ENCODE data around the gene MCRIP2. TPM values are rescaled to one million over a fixed set of nuclear protein-coding genes. Genes with fewer than 3 reads are reported as not detected.

The MCRIP2 gene
- total RNA-seq, 2 experiments from 2014 or later = 35.4 to 43.0 TPM

DNA sequence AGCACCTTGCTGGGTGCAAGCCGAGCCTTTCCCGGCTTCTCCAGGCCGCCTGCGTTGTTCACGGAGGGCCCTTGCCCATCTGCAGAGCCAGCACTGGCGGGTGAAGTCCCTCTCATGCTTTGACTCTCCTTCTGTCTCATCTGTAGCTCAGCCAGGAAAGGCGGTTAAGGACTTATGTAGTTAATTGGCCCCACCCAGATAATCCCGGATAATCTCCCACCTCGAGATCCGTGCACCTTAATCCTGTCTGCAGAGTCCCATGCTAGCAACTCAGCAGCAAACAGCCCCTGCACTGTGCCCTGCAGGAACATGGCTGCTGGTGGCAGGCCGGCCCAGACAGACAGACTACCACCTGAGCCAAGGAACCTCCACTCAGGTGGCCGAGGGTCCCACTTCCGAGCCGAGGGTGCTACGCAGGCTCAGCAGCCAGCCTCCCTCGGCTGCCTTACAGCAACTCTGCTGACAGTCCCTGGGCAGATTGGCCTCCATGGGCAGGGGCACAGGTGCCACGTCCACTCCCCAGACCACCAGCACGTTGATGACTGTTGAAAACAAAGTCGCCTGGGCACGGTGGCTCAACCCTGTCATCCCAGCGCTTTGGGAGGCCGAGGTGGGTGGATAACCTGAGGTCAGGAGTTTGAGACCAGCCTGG is 34.8 kb upstream of the MCRIP2 start:
- peaks cover 6% of the 10 kb centered on the region for H3K4me1 Mint-ChIP-seq
- no peaks in the 10 kb centered on the region for H3K27me3 Mint-ChIP-seq
- no peak for ATAC-seq (ENCODE audit: low read depth)
- no peak overlapping the region for H3K27ac Mint-ChIP-seq
- no peaks in the 10 kb centered on the region for H3K9me3 Mint-ChIP-seq
- DNase-seq = no peak
- no peak overlapping the region for H3K4me3 Mint-ChIP-seq
- peaks cover 5% of the 10 kb centered on the region for H3K36me3 Mint-ChIP-seq
- POLR2A ChIA-PET = no interaction called here

DNA sequence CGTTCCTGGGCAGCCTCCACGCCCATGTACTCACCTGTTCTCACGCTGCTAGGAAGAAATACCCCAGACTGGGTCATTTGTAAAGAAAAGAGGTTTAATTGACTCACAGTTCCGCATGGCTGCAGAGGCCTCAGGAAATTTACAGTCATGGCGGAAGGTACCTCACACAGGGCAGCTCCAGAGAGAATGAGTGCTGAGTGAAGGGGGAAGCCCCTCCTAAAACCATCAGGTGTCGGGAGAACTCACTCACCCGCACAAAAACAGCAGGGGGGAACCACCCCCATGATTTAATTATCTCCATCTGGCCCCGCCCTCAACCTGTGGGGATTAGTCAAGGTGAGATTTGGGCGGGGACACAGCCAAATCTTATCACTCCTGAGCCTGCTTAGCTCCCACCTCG is 33.6 kb upstream of the MCRIP2 start:
- no peak for ATAC-seq (ENCODE audit: low read depth)
- H3K27ac Mint-ChIP-seq = no peak overlapping the region

DNA sequence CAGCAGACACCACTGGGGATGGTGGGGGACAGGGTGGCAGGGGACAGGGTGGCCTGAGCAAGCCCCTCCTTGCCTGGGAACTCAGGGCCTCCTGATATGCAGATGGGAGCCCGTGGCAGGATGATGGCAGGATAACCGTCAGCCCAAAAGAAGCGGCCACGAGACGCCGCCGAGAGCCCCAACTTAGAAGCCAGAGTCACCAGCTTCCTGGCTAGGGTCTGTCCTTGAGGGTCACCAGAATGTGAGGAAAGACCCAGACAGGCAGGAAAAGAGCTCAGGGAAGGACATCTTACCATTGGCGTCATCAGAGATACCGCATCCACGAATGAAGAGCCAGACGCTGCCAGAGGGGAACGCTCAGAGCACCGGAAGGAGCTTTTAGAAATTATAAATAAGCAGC is 32.3 kb upstream of the MCRIP2 start:
- POLR2A ChIA-PET = no interaction called here
- Mint-ChIP-seq H3K4me3 (no peak overlapping the region), H3K27me3 (no peaks in the 10 kb centered on the region), H3K27ac (no peak overlapping the region), H3K9me3 (peaks cover 2% of the 10 kb centered on the region), H3K4me1 (peaks cover 3% of the 10 kb centered on the region), H3K36me3 (peaks cover 5% of the 10 kb centered on the region)
- ATAC-seq (ENCODE audit: low read depth) = no peak
- no peak for DNase-seq

More for the DNA sequence above, 33.6 kb upstream of the MCRIP2 start:
- Mint-ChIP-seq H3K4me3 (no peak overlapping the region), H3K27me3 (no peaks in the 10 kb centered on the region), H3K9me3 (no peaks in the 10 kb centered on the region), H3K36me3 (peaks cover 5% of the 10 kb centered on the region), H3K4me1 (peaks cover 3% of the 10 kb centered on the region)
- POLR2A ChIA-PET = no interaction called here
- DNase-seq = no peak

DNA sequence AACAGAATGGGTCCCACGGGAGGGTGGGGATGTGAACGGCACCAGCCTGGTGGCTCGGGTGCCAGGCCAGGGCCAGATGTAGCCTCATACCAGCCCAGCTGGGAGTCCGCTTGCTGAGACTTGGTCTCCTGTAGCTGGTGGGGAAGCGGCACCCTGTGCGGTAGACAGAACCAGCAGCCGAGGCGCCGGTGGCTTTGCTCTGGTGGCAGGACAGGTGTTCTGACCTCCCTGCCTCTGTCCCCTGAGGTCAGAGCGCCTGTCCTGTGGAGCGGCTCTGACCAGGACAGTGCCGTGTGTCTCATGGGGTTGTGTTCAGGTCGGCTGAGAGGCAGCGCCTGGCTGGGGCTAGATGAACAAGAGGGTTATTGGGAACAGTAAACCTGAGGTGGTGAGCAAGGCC is 31.6 kb upstream of the MCRIP2 start:
- DNase-seq (no peak), ATAC-seq (ENCODE audit: low read depth) (no peak)
- H3K4me3 Mint-ChIP-seq = no peak overlapping the region
- peaks cover 7% of the 10 kb centered on the region for H3K36me3 Mint-ChIP-seq
- H3K9me3 Mint-ChIP-seq = peaks cover 2% of the 10 kb centered on the region
- no peaks in the 10 kb centered on the region for H3K27me3 Mint-ChIP-seq
- H3K4me1 Mint-ChIP-seq = peaks cover 3% of the 10 kb centered on the region
- POLR2A ChIA-PET = no interaction called here
- H3K27ac Mint-ChIP-seq = no peak overlapping the region

DNA sequence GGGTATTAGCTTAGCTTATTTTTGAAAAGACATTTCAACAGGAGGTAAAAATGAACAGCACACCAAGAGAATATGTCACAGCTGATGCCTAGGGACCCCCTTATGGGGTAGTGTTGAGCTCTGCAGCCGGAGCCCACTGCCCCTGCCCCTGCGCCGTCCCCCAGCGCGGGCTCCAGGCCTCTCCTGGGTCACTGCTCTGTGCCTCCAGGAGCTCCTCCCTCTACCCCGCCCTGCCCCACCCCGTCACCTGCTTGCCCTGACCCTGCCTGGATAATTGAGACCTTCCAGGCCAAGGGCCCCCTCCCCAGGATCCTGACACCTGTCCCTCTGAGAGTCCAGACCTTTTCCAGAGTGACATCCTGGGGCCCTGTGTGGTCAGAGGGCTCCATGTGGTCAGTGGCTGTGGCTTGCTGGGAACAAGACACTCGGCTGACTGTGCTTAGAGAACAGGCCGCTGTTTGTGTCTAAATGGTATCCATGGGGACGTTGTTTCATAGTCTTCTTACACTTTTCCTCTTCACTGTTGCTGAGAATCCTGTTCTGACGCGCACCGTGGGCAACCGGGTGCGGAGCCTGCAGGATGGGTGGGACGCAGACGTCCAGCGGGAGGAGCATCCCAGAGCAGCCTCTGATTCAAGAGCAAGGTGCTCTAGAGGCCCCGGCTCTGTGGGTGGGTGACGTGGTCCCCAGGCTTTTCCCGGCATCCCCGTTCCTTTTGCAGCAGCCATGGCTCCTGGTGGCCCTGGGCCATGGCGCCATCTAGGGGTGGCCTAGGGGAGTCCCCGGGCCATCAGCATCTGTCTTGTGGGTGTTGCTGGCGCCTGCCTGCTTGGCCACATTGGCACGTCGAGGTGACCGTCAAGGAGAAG is 30.9 kb upstream of the MCRIP2 start:
- Mint-ChIP-seq H3K9me3 (peaks cover 2% of the 10 kb centered on the region), H3K36me3 (peaks cover 3% of the 10 kb centered on the region), H3K4me3 (no peak overlapping the region), H3K27me3 (no peaks in the 10 kb centered on the region), H3K27ac (no peak overlapping the region), H3K4me1 (peaks cover 3% of the 10 kb centered on the region)
- peak; percentile 56 for DNase-seq
- ATAC-seq (ENCODE audit: low read depth) = no peak
- POLR2A ChIA-PET = no interaction called here

DNA sequence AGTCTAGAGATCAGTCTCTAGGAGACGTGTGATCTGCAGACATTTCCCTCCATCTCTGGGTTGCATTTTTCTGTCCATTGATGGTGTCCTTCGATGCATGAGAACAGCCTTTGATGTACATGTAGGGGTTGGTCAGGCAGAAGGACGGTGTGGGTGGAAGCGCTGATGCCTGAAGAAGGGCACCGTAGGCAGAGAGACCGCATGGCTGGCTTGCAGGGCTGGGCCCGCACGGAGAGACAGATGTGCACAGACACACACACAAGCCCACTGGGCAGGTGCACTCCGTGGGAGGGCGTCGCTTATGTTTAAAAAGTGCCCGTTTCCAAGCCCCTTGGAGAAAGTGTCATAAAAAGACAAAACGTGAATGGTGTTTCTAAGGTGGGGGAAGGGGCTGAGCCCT is 26.5 kb upstream of the MCRIP2 start:
- POLR2A ChIA-PET = no interaction called here
- peaks cover 3% of the 10 kb centered on the region for H3K4me1 Mint-ChIP-seq
- ATAC-seq (ENCODE audit: low read depth) (no peak), DNase-seq (no peak)
- H3K9me3 Mint-ChIP-seq = peaks cover 2% of the 10 kb centered on the region
- no peaks in the 10 kb centered on the region for H3K27me3 Mint-ChIP-seq
- H3K27ac Mint-ChIP-seq = no peak overlapping the region
- H3K36me3 Mint-ChIP-seq = peaks cover 3% of the 10 kb centered on the region
- no peak overlapping the region for H3K4me3 Mint-ChIP-seq

DNA sequence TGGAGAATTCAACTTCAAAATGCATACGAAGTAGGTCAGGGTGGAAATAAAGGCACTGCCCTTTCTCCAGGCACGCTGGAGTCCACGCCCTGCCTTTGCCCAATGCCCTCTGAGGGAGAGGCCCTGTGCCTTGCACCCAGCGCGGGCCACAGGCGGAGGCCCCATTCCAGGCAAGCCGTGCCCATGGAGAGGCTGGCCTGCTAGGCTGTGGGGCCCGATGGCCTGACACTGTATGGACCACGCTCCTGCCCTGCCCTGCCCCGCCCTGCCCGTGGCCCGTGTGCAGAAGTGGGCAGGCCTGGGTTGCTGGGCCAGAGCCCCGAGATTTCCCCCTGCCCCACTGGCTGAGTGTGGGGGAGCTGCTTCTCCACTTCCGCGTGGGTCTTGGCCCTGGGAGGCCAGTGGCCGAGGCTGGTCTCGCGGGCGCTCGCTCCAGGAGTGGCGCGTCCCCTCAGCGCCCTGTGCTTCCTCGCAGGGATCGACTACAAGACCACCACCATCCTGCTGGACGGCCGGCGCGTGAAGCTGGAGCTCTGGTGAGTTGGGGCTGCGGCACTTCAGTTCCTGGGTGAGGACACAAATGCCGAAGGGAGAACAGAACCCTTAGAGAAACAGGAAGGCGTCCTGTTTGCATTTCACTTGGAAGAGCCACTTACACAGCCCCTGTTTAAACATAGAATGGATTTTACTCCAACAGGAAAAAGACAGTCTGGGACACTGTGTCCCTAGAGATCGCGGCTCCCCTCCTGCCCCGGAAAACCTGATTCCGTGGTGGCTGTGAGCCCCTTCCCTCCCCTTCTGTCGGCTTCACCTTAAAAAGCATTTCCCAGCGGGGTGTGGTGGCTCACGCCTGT is 24.7 kb upstream of the MCRIP2 start:
- Mint-ChIP-seq H3K4me3 (no peak overlapping the region), H3K4me1 (no peaks in the 10 kb centered on the region), H3K27ac (no peak overlapping the region), H3K9me3 (peaks cover 2% of the 10 kb centered on the region), H3K27me3 (no peaks in the 10 kb centered on the region), H3K36me3 (peaks cover 3% of the 10 kb centered on the region)
- DNase-seq (no peak), ATAC-seq (ENCODE audit: low read depth) (no peak)
- POLR2A ChIA-PET = no interaction called here

DNA sequence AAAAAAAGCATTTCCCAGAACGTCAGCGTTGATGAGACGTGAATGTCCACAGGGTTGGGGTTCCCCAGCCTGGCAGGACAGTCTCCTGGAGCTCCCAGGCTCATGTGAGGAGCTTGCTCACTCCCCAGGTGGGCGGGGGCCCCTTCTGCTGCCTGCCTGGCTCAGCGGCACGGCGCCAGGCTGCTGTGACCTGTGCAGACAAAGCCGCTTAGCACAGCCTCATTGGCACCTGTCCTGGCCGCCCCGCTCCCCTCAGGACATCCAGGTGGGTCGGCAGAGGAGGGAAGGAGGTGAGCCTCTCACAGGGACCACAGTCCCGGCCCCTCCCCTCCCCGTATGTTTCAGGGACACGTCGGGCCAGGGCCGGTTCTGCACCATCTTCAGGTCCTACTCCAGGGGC is 23.8 kb upstream of the MCRIP2 start:
- Mint-ChIP-seq H3K27ac (no peak overlapping the region), H3K36me3 (peaks cover 3% of the 10 kb centered on the region), H3K4me1 (no peaks in the 10 kb centered on the region), H3K9me3 (peaks cover 2% of the 10 kb centered on the region), H3K27me3 (no peaks in the 10 kb centered on the region), H3K4me3 (no peak overlapping the region)
- no peak for DNase-seq
- ATAC-seq (ENCODE audit: low read depth) = no peak
- POLR2A ChIA-PET = no interaction called here

DNA sequence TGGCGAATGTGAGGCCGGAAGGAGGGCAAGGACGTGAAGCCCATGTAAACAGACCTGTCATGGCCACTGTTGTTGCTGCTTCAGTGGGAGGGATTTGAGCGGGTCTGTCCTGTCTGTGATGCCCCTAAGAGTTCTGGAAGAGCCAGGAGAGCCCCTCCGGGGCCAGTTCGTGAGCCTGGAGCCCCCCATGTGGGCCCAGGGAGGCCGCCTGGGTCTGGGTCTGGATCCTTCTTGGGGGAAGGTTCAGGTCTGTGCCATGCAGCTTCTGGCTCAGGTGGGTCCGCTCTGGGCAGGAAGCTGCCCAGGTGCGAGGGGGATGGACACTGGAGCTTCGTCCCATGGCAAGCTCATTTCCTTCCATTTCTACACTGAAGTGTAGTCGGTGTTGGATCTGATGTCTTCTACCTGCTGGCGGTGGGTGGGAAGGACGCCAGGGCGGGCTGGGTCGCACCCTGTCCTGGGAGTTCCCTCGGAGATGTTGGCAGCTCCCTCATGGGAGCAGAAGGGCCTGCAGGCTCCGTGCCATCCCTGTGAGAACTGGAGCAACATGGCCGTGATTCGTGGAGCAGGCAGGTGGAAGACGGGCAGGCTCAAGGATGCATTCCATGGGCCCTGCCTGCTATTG is 22.0 kb upstream of the MCRIP2 start:
- no peaks in the 10 kb centered on the region for H3K27me3 Mint-ChIP-seq
- H3K4me3 Mint-ChIP-seq = no peak overlapping the region
- ATAC-seq (ENCODE audit: low read depth) (no peak), DNase-seq (no peak)
- no peak overlapping the region for H3K27ac Mint-ChIP-seq
- no peaks in the 10 kb centered on the region for H3K4me1 Mint-ChIP-seq
- H3K36me3 Mint-ChIP-seq = peaks cover 1% of the 10 kb centered on the region
- no peaks in the 10 kb centered on the region for H3K9me3 Mint-ChIP-seq
- POLR2A ChIA-PET = no interaction called here

DNA sequence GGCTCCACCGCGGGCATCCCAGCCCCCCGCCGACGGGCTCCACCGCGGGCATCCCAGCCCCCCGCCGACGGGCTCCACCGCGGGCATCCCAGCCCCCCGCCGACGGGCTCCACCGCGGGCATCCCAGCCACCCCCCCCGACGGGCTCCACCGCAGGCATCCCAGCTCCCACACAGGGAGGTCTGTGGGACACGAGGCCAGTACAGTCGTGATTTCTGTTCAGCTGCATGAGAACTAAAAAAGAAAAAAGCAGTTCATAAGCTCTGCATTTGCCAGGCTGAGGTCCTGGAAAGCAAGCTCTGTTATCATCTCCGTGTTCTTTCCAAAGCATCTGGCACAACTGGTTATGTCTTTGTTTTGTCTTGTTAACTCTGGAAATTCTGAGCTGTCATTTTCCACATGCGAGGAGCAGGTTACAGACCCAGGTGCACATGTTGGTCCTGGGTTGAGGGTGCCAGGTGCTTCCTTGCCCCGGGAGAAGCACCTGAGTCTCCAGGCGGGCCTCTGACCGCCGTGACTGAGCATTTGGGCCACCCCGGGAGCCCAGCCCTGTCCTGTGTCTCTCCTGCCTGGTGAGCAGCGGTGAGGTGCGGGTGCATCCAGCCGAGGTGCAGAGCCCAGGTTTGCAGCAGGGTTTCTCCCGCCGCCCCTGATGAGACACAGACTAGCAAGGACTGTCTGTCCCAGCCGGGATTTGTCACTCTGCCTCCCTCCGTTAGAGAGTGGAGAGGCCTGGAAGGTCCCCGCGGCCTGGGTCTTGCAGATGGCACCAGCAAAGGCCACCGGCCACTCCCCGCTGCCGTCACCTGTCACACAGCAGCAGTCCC is 20.7 kb upstream of the MCRIP2 start:
- Mint-ChIP-seq H3K9me3 (no peaks in the 10 kb centered on the region), H3K27me3 (no peaks in the 10 kb centered on the region), H3K36me3 (no peaks in the 10 kb centered on the region), H3K27ac (no peak overlapping the region), H3K4me3 (no peak overlapping the region), H3K4me1 (no peaks in the 10 kb centered on the region)
- ATAC-seq (ENCODE audit: low read depth) (no peak), DNase-seq (no peak)
- POLR2A ChIA-PET = no interaction called here

DNA sequence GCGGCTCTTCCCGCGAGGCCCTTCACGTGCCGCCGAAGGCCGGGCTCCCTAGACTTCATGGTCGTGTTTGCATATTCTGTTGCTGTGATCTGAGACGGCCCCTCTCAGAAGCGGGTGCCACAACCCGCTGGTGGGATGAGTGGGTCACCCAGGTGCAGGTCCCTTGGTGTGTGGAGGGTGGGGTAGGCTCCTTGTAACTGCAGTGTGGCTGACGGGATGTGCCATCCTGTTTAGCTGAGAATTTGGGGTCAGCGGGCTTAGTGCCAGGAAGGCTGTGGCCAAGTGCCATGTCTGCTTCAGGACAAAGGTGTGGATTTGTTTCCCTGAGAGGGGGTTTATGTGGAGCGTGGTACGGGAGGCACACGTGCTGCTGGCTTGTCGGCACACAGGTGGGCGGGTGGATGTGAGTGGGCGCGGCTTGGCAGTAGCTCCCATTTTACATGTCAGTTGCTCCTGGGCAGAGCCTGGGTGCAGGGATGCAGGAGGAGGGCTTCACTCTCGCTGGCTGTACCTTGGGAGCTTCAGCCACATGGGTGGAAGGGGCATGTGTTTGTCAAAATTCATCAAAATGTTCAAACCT is 20.0 kb upstream of the MCRIP2 start:
- Mint-ChIP-seq H3K36me3 (no peaks in the 10 kb centered on the region), H3K27me3 (no peaks in the 10 kb centered on the region), H3K4me3 (no peak overlapping the region), H3K9me3 (no peaks in the 10 kb centered on the region), H3K27ac (no peak overlapping the region), H3K4me1 (no peaks in the 10 kb centered on the region)
- POLR2A ChIA-PET = no interaction called here
- DNase-seq = no peak
- no peak for ATAC-seq (ENCODE audit: low read depth)

DNA sequence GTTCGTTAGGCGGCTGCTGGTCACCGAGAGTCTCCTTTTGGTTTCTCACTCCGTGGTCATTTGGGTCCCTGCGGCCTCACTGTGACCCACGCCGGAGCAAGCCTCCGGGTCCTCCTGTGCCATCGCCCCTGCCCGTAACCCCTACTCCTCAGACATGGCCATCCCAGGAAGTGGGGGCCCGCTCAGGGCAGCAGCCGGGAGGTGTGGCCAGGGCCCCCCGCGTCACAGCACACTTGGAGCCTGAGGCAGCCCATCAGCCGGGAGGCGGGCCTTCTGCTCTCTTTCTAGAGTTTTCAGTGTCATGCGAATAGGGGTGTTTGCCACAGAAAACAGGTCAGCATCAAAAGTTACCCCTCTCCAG is 18.7 kb upstream of the MCRIP2 start:
- ATAC-seq (ENCODE audit: low read depth) = no peak
- Mint-ChIP-seq H3K27ac (no peak overlapping the region), H3K4me1 (no peaks in the 10 kb centered on the region), H3K9me3 (no peaks in the 10 kb centered on the region), H3K36me3 (no peaks in the 10 kb centered on the region), H3K27me3 (no peaks in the 10 kb centered on the region), H3K4me3 (no peak overlapping the region)
- POLR2A ChIA-PET = interaction anchor here (0.7 kb wide), 1 partner anchor 384 kb away, joined by 3 read pairs; no protein-coding TSS in a partner anchor
- DNase-seq = no peak
